H1 (cell line): ENCODE data around the gene CEP135.

Experiments
- CTCF ChIP-seq, 3 experiments: IDR thresholded peaks; 1 replicate in 2 of 3; 2 replicates in 1 of 3; pipeline versions ENCODE4 v1.5.1 to v1.6.1; 2011; ENCODE audit warnings: low read length in 3 of 3, mild to moderate bottlenecking in 3 of 3, inconsistent platforms in 2 of 3, low read depth in 1 of 3, moderate library complexity in 1 of 3; ENCODE audit not compliant: insufficient read depth in 1 of 3; ENCODE audit errors: control extremely low read depth in 1 of 3
- SP4 ChIP-seq: IDR thresholded peaks from 2 replicates; pipeline ENCODE4 v1.6.1; 2012; ENCODE audit warnings: low read length, inconsistent platforms

DNA sequence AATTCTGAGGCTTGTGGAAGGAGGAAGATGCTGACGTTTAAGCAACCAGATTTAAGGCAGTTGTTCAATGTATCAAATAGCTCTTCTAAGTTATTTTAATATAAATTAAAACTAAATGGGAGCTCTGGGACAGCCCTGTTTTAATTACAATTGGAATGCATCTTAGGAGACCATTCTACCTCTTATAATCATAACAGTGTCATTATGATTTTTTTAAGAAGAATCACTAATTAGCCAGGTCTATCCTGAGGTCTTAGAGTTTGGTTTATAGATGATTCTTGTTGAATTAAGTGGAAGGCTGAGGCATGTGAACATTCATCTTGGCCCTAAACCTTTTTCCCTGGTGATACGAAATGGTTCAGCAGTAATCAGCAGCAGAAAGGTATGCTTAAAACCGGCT, 113.4 kb downstream of the CEP135 start:
- TF ChIP-seq SP4: no peak
- TF ChIP-seq CTCF (IDR thresholded peaks at IDR 0.05; ENCODE audit: control extremely low read depth in 1 of 3, insufficient read depth in 1 of 3, low read depth in 1 of 3, low read length in 3 of 3): no peak
